Measurements from ENCODE around the gene LAMB3. TPM values are rescaled to one million over a fixed set of nuclear protein-coding genes. Genes with fewer than 3 reads are reported as not detected.

Gene LAMB3
- total RNA-seq, 1 experiment from 2014 or later, result 2.0 TPM

Other genes starting within 250 kb of the LAMB3 start
- gene CAMK1G, start 68.7 kb downstream of the LAMB3 start, total RNA-seq (2014; rRNA removed; shearing (Covaris generic)), result not detected in 2 replicates
- 0.18 TPM in 1 of 2 replicates, not detected in the other for gene G0S2, start 23.0 kb upstream of the LAMB3 start, total RNA-seq (2014; rRNA removed; shearing (Covaris generic))
- not detected in 2 replicates for gene HSD11B1, start 52.4 kb upstream of the LAMB3 start, total RNA-seq (2014; rRNA removed; shearing (Covaris generic))
- 0.61 TPM in 1 of 2 replicates, not detected in the other for gene TRAF3IP3, start 103.6 kb upstream of the LAMB3 start, total RNA-seq (2014; rRNA removed; shearing (Covaris generic))
- 3.4 and 4.8 TPM in 2 replicates for gene C1orf74, start 132.1 kb upstream of the LAMB3 start, total RNA-seq (2014; rRNA removed; shearing (Covaris generic))
- not detected in 2 replicates for gene IRF6, start 153.7 kb upstream of the LAMB3 start, total RNA-seq (2014; rRNA removed; shearing (Covaris generic))
- gene UTP25, start 175.5 kb upstream of the LAMB3 start, total RNA-seq (2014; rRNA removed; shearing (Covaris generic)), result 17.0 and 18.0 TPM in 2 replicates

Data from SK-MEL-5 (cell line).